Trophoblast cell (in vitro differentiated cells and primary cell): Measurements from ENCODE around the gene VPS16.
A peak's percentile ranks its signal among the peaks of the same experiment; 100 is the strongest.

Experiments
- DNase-seq, 2 donors: peaks; one replicate each; pipeline ENCODE4 v3.0.0-alpha.2; 2016
- H2AFZ ChIP-seq: 2 replicates; pipeline ENCODE4 v1.6.1; 2013; ENCODE audit warnings: low read length, moderate library complexity, mild to moderate bottlenecking; ENCODE audit not compliant: insufficient read depth, poor library complexity
- H2AK5ac ChIP-seq: 2 replicates; pipeline ENCODE4 v1.6.1; 2013; ENCODE audit warnings: mild to moderate bottlenecking, low read length
- H2BK120ac ChIP-seq: 2 replicates; pipeline ENCODE4 v1.6.1; 2013; ENCODE audit warnings: low read length, mild to moderate bottlenecking, moderate library complexity; ENCODE audit not compliant: insufficient read depth, poor library complexity
- H2BK12ac ChIP-seq: 2 replicates; pipeline ENCODE4 v1.6.1; 2013; ENCODE audit warnings: mild to moderate bottlenecking, low read length, moderate library complexity
- H2BK5ac ChIP-seq: 2 replicates; pipeline ENCODE4 v1.6.1; 2013; ENCODE audit warnings: low read length, low read depth, moderate library complexity, mild to moderate bottlenecking; ENCODE audit not compliant: poor library complexity
- H3K14ac ChIP-seq: 2 replicates; pipeline ENCODE4 v1.6.1; 2013; ENCODE audit warnings: mild to moderate bottlenecking, low read length
- H3K18ac ChIP-seq: 2 replicates; pipeline ENCODE4 v1.6.1; 2013; ENCODE audit warnings: mild to moderate bottlenecking, low read length
- H3K23ac ChIP-seq: 2 replicates; pipeline ENCODE4 v1.6.1; 2013; ENCODE audit warnings: low read length
- H3K27ac ChIP-seq: 2 replicates; pipeline ENCODE4 v1.5.1; 2013; ENCODE audit warnings: low read depth, mild to moderate bottlenecking, inconsistent platforms, low read length, moderate library complexity
- H3K27me3 ChIP-seq: 2 replicates; pipeline ENCODE4 v1.6.1; 2013; ENCODE audit warnings: inconsistent platforms, mild to moderate bottlenecking, low read length, moderate library complexity; ENCODE audit not compliant: insufficient read depth
- H3K36me3 ChIP-seq, 2 experiments: 1 replicate in 1 of 2; 2 replicates in 1 of 2; pipeline ENCODE4 v1.6.1; 2013; ENCODE audit warnings: low read length in 2 of 2, mild to moderate bottlenecking in 2 of 2, moderate library complexity in 1 of 2; ENCODE audit not compliant: insufficient read depth in 2 of 2, control insufficient read depth in 1 of 2
- H3K4ac ChIP-seq: 2 replicates; pipeline ENCODE4 v1.6.1; 2013; ENCODE audit warnings: low read depth, mild to moderate bottlenecking, low read length, moderate library complexity
- H3K4me1 ChIP-seq, 2 experiments: 1 replicate in 1 of 2; 2 replicates in 1 of 2; pipeline ENCODE4 v1.6.1; 2013; ENCODE audit warnings: low read length in 2 of 2, mild to moderate bottlenecking in 2 of 2, moderate library complexity in 1 of 2; ENCODE audit not compliant: insufficient read depth in 2 of 2, control insufficient read depth in 1 of 2
- H3K4me2 ChIP-seq: 2 replicates; pipeline ENCODE4 v1.6.1; 2013; ENCODE audit warnings: inconsistent platforms, mild to moderate bottlenecking, low read length, moderate library complexity
- H3K4me3 ChIP-seq: 2 replicates; pipeline ENCODE4 v1.5.1; 2013; ENCODE audit warnings: mild to moderate bottlenecking, low read depth, low read length, inconsistent platforms
- H3K79me1 ChIP-seq: one replicate; pipeline ENCODE4 v1.6.1; 2013; ENCODE audit warnings: low read length
- H3K79me2 ChIP-seq: 2 replicates; pipeline ENCODE4 v1.6.1; 2013; ENCODE audit warnings: low read length, mild to moderate bottlenecking; ENCODE audit not compliant: control insufficient read depth, insufficient read depth, poor library complexity
- H3K9ac ChIP-seq: 2 replicates; pipeline ENCODE4 v1.6.1; 2013; ENCODE audit warnings: mild to moderate bottlenecking, low read length
- H3K9me3 ChIP-seq: 2 replicates; pipeline ENCODE4 v1.6.1; 2013; ENCODE audit warnings: low read depth, mild to moderate bottlenecking, control low read depth, inconsistent platforms, low read length; ENCODE audit not compliant: insufficient read depth
- H4K12ac ChIP-seq: 2 replicates; pipeline ENCODE4 v1.6.1; 2013; ENCODE audit warnings: low read depth, mild to moderate bottlenecking, low read length, moderate library complexity
- H4K8ac ChIP-seq: 2 replicates; pipeline ENCODE4 v1.6.1; 2013; ENCODE audit warnings: low read depth, mild to moderate bottlenecking, low read length, moderate library complexity
- H4K91ac ChIP-seq: one replicate; pipeline ENCODE4 v1.6.1; 2013; ENCODE audit warnings: low read depth, mild to moderate bottlenecking, low read length, moderate library complexity
- WGBS: extraction: QIAGEN DNeasy Blood & Tissue Kit; methylation state at CpG from one replicate; pipeline ENCODE4 v1.1.7; 2013; ENCODE audit warnings: missing lambda C conversion rate; ENCODE audit not compliant: insufficient read length, insufficient coverage; ENCODE audit errors: extremely low coverage; 5-methylcytosine and 5-hydroxymethylcytosine counted together

The VPS16 gene

GRCh38 chr20:2890742-2891141 is 50.2 kb downstream of the VPS16 start:
- Histone ChIP-seq H3K14ac (no peak overlapping the region), H3K23ac (no peak overlapping the region), H3K79me2 (no peaks in the 10 kb centered on the region), H3K36me3 (no peaks in the 10 kb centered on the region), H3K9me3 (no peaks in the 10 kb centered on the region), H3K4me1 (no peaks in the 10 kb centered on the region), H3K9ac (no peak overlapping the region), H4K8ac (no peak overlapping the region), H4K12ac (no peak overlapping the region), H3K27me3 (no peaks in the 10 kb centered on the region), H2BK120ac (no peak overlapping the region), H3K4me2 (no peak overlapping the region), H2AK5ac (no peak overlapping the region), H3K27ac (no peak overlapping the region), H3K4me3 (no peak overlapping the region), H3K18ac (no peak overlapping the region), H2BK12ac (no peak overlapping the region), H2AFZ (no peak overlapping the region), H4K91ac (no peak overlapping the region), H3K79me1 (no peaks in the 10 kb centered on the region), H3K4ac (no peak overlapping the region), H2BK5ac (no peak overlapping the region)
- no CpG with 5 or more reads among the region's 2 CpGs for WGBS
- DNase-seq = no peak

GRCh38 chr20:2891343-2891742 is 50.8 kb downstream of the VPS16 start:
- H2AFZ ChIP-seq = no peak overlapping the region
- no peak overlapping the region for H3K4me2 ChIP-seq
- H3K9ac ChIP-seq = no peak overlapping the region
- no peaks in the 10 kb centered on the region for H3K79me1 ChIP-seq
- no peak overlapping the region for H2BK12ac ChIP-seq
- H3K4ac ChIP-seq = no peak overlapping the region
- H3K9me3 ChIP-seq = no peaks in the 10 kb centered on the region
- H3K14ac ChIP-seq = no peak overlapping the region
- H4K12ac ChIP-seq = no peak overlapping the region
- H3K4me3 ChIP-seq = no peak overlapping the region
- WGBS = no CpG with 5 or more reads among the region's 2 CpGs
- no peak overlapping the region for H3K18ac ChIP-seq
- no peak for DNase-seq
- no peak overlapping the region for H2BK5ac ChIP-seq
- H3K23ac ChIP-seq = no peak overlapping the region
- H2BK120ac ChIP-seq = no peak overlapping the region
- H3K79me2 ChIP-seq = no peaks in the 10 kb centered on the region
- H4K91ac ChIP-seq = no peak overlapping the region
- H4K8ac ChIP-seq = no peak overlapping the region
- no peaks in the 10 kb centered on the region for H3K36me3 ChIP-seq
- H3K27me3 ChIP-seq = no peaks in the 10 kb centered on the region
- H2AK5ac ChIP-seq = no peak overlapping the region
- no peak overlapping the region for H3K27ac ChIP-seq
- no peaks in the 10 kb centered on the region for H3K4me1 ChIP-seq

- Histone ChIP-seq H3K4me1 (no peaks in the 10 kb centered on the region), H3K9ac (no peak overlapping the region), H3K18ac (no peak overlapping the region), H2AK5ac (no peak overlapping the region), H4K91ac (no peak overlapping the region), H3K27me3 (no peaks in the 10 kb centered on the region), H3K4me2 (no peak overlapping the region), H3K14ac (no peak overlapping the region), H3K27ac (no peak overlapping the region), H2BK5ac (no peak overlapping the region), H3K23ac (peak overlapping the region; percentile 33), H3K4me3 (no peak overlapping the region), H4K12ac (no peak overlapping the region), H3K79me2 (no peaks in the 10 kb centered on the region), H3K36me3 (no peaks in the 10 kb centered on the region), H3K4ac (no peak overlapping the region), H2BK120ac (no peak overlapping the region), H4K8ac (no peak overlapping the region), H2BK12ac (no peak overlapping the region), H3K9me3 (no peaks in the 10 kb centered on the region), H3K79me1 (no peaks in the 10 kb centered on the region), H2AFZ (no peak overlapping the region)
- no CpG with 5 or more reads among the region's 3 CpGs for WGBS
- no peak for DNase-seq
These were observed 51.8 kb downstream of the VPS16 start for GRCh38 chr20:2892376-2892775.

GRCh38 chr20:2894221-2894620 is 53.7 kb downstream of the VPS16 start:
- H3K23ac ChIP-seq = no peak overlapping the region
- H2AK5ac ChIP-seq = no peak overlapping the region
- no peak overlapping the region for H3K4me2 ChIP-seq
- no peak overlapping the region for H2AFZ ChIP-seq
- H3K79me1 ChIP-seq = no peaks in the 10 kb centered on the region
- H3K9me3 ChIP-seq = no peaks in the 10 kb centered on the region
- no peaks in the 10 kb centered on the region for H3K79me2 ChIP-seq
- no peak overlapping the region for H3K9ac ChIP-seq
- H3K14ac ChIP-seq = no peak overlapping the region
- no peak overlapping the region for H3K4me3 ChIP-seq
- WGBS = no CpG with 5 or more reads among the region's 2 CpGs
- H4K8ac ChIP-seq = no peak overlapping the region
- no peaks in the 10 kb centered on the region for H3K4me1 ChIP-seq
- no peak overlapping the region for H3K18ac ChIP-seq
- no peak overlapping the region for H2BK120ac ChIP-seq
- no peak overlapping the region for H4K91ac ChIP-seq
- H2BK5ac ChIP-seq = no peak overlapping the region
- no peak overlapping the region for H4K12ac ChIP-seq
- H3K4ac ChIP-seq = no peak overlapping the region
- no peak overlapping the region for H2BK12ac ChIP-seq
- no peak for DNase-seq
- H3K27me3 ChIP-seq = no peaks in the 10 kb centered on the region
- H3K36me3 ChIP-seq = no peaks in the 10 kb centered on the region
- H3K27ac ChIP-seq = no peak overlapping the region
